Kasumi-1 (cell line): Measurements from ENCODE around the gene SINHCAF.
A peak's percentile ranks its signal among the peaks of the same experiment; 100 is the strongest.
"Not testable (repeated sequence)": the region's sequence is repeated elsewhere in the genome, so short reads cannot be mapped to it uniquely, and the experiment has no call there.

Source experiments
- DNase-seq, 2 experiments: peaks; one replicate each; lab custom pipeline; 2025; lab: John Stamatoyannopoulos, UW

Gene SINHCAF

GRCh38 chr12:31308116-31308515, 17.8 kb downstream of the SINHCAF start:
- DNase-seq = no peak

- no peak for DNase-seq
These were observed 19.1 kb downstream of the SINHCAF start for GRCh38 chr12:31306866-31307265.

- DNase-seq = no peak
These were observed 22.5 kb downstream of the SINHCAF start for GRCh38 chr12:31303466-31303865.

- DNase-seq = no peak
These were observed 24.6 kb downstream of the SINHCAF start for GRCh38 chr12:31301311-31301710.

- DNase-seq = no peak
These were observed 25.2 kb downstream of the SINHCAF start for GRCh38 chr12:31300783-31301182.

GRCh38 chr12:31300341-31300740, 25.6 kb downstream of the SINHCAF start:
- DNase-seq = peak; percentile 27 to 65

- DNase-seq = no peak
These were observed 27.0 kb downstream of the SINHCAF start for GRCh38 chr12:31298922-31299321.

GRCh38 chr12:31298515-31298910, 27.4 kb downstream of the SINHCAF start:
- DNase-seq = no peak

- DNase-seq = no peak
These were observed 28.1 kb downstream of the SINHCAF start for GRCh38 chr12:31297572-31298514.

GRCh38 chr12:31289441-31289840, 36.5 kb downstream of the SINHCAF start:
- DNase-seq = no peak

GRCh38 chr12:31288381-31288780, 37.6 kb downstream of the SINHCAF start:
- no peak for DNase-seq

GRCh38 chr12:31280183-31280582, 45.8 kb downstream of the SINHCAF start:
- DNase-seq = no peak

- DNase-seq = no peak
These were observed 46.5 kb downstream of the SINHCAF start for GRCh38 chr12:31279390-31279924.

- no peak for DNase-seq
These were observed 47.1 kb downstream of the SINHCAF start for GRCh38 chr12:31278832-31279231.

GRCh38 chr12:31278424-31278823, 47.5 kb downstream of the SINHCAF start:
- DNase-seq = no peak

GRCh38 chr12:31277081-31277480, 48.9 kb downstream of the SINHCAF start:
- no peak for DNase-seq

- DNase-seq = no peak
These were observed 50.5 kb downstream of the SINHCAF start for GRCh38 chr12:31275491-31275890.

- no peak for DNase-seq
These were observed 51.2 kb downstream of the SINHCAF start for GRCh38 chr12:31274520-31275300.

GRCh38 chr12:31273794-31274193, 52.2 kb downstream of the SINHCAF start:
- DNase-seq = not testable (repeated sequence)

GRCh38 chr12:31272607-31273225, 53.2 kb downstream of the SINHCAF start:
- DNase-seq = no peak

GRCh38 chr12:31267966-31268365, 58.0 kb downstream of the SINHCAF start:
- no peak for DNase-seq

- no peak for DNase-seq
These were observed 60.2 kb downstream of the SINHCAF start for GRCh38 chr12:31265722-31266121.
